Epithelial cell of proximal tubule (primary cell): ENCODE results near the gene ZNF574. TPM values are rescaled to one million over a fixed set of nuclear protein-coding genes. Genes with fewer than 3 reads are reported as not detected.

ENCODE experiments used
- DNase-seq: peaks from one replicate; pipeline ENCODE4 v3.0.0-alpha.2; 2011; ENCODE audit warnings: low read depth
- H3K4me3 ChIP-seq: 2 replicates; pipeline ENCODE4 v1.5.1; 2011; ENCODE audit warnings: low read depth, mild to moderate bottlenecking, low read length
- total RNA-seq: library from RNA; depleted of rRNA; stranded (reverse); fragments of >200 nt; gene quantifications from 2 replicates; pipeline ENCODE4 v1.2.3, GENCODE V29; 2015
- TF ChIP-seq, protein P1 (sequence below): conservative IDR thresholded peaks from 2 replicates; pipeline ENCODE4 v1.5.1; 2012; ENCODE audit warnings: low read depth, mild to moderate bottlenecking, low read length

Gene ZNF574
- total RNA-seq, 1 donor from 2014 or later, result 19.6 TPM

DNA sequence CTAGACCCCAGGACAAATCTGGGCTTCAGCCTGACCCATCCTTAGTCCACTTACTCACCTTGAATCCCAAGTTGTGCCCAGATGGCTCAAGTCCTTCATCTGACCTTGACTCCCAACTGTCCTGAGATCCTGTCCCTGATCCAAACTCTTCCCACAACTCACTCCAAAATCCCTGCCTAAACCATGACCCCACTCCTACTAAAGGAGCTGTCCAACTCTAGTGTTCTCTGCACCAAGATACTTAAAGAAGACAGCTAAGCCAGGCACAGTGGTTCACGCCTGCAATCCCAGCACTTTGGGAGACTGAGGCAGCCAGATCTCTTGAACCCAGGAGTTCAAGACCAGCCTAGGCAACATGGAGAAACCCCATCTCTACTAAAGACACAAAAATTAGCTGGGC lies 47.8 kb downstream of the ZNF574 start:
- DNase-seq, result no peak
- no peak overlapping the region for H3K4me3 ChIP-seq
- TF ChIP-seq, protein P1, sequence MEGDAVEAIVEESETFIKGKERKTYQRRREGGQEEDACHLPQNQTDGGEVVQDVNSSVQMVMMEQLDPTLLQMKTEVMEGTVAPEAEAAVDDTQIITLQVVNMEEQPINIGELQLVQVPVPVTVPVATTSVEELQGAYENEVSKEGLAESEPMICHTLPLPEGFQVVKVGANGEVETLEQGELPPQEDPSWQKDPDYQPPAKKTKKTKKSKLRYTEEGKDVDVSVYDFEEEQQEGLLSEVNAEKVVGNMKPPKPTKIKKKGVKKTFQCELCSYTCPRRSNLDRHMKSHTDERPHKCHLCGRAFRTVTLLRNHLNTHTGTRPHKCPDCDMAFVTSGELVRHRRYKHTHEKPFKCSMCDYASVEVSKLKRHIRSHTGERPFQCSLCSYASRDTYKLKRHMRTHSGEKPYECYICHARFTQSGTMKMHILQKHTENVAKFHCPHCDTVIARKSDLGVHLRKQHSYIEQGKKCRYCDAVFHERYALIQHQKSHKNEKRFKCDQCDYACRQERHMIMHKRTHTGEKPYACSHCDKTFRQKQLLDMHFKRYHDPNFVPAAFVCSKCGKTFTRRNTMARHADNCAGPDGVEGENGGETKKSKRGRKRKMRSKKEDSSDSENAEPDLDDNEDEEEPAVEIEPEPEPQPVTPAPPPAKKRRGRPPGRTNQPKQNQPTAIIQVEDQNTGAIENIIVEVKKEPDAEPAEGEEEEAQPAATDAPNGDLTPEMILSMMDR, result no peak

DNA sequence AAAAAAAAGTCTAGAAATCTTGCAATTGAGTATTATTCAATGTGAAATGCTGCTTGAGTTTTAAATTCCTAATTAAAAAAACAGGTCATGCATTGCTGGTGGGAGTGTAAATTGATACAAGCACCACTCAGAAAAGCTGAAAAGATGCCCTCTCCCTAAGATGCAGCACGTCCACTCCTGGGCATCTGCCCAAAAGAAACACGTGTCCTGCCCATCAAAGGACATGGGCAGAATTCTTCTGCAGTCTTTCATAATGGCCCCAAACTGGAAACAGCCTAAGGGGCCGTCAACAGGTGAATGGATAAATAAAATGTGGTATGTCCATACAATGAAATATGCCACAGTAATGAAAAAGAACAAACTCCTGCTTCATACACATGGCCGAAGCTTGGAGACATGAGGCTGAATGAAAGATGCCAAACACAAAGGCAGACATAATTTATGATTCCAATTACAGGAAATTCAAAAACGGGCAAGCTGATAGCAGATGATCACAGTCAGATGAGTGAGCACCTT lies 48.5 kb downstream of the ZNF574 start:
- no peak overlapping the region for H3K4me3 ChIP-seq
- no peak for DNase-seq
- TF ChIP-seq, protein P1, result no peak

DNA sequence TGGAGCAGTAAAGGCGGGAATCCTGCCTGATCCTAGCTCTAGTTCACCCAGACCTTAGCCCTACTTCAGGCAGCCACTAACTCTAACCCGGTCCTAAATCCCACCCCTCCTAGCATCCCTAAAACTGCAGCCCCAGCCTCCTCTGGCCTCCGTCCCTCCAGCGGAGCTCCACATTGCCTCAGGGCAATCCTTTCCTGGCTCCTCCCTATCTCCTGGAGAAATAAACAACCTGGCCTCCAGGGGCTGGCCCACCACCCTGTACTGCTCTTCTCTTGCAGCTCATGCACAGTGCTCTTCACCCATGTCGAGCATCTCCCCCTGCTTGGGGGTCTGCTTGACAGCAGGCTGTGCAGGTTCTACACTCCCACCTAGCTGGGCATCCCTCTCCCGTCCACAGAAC lies 49.6 kb downstream of the ZNF574 start:
- no peak overlapping the region for H3K4me3 ChIP-seq
- TF ChIP-seq, protein P1, result no peak

DNA sequence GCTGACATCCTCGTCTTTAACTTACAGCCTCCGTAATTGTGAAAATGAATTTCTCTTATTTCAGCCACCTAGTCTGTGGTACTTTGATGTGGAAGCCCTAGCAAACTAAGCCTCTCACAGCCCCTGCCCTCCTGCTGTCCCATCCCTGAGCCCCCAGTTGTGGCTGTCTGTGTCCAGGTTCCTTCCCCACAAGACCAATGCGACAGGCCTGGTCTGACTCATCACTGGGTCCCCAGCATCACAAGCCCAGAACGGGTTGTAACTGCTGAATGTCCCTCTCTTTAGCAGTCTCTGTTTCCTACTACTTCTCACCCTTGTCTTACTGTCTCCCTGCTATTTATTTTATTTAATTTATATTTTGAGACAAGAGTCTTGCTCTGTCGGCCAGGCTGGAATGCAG lies 50.6 kb downstream of the ZNF574 start:
- DNase-seq, result no peak
- no peak overlapping the region for H3K4me3 ChIP-seq
- TF ChIP-seq, protein P1, result no peak

More for the DNA sequence above, 49.6 kb downstream of the ZNF574 start:
- DNase-seq, result no peak

DNA sequence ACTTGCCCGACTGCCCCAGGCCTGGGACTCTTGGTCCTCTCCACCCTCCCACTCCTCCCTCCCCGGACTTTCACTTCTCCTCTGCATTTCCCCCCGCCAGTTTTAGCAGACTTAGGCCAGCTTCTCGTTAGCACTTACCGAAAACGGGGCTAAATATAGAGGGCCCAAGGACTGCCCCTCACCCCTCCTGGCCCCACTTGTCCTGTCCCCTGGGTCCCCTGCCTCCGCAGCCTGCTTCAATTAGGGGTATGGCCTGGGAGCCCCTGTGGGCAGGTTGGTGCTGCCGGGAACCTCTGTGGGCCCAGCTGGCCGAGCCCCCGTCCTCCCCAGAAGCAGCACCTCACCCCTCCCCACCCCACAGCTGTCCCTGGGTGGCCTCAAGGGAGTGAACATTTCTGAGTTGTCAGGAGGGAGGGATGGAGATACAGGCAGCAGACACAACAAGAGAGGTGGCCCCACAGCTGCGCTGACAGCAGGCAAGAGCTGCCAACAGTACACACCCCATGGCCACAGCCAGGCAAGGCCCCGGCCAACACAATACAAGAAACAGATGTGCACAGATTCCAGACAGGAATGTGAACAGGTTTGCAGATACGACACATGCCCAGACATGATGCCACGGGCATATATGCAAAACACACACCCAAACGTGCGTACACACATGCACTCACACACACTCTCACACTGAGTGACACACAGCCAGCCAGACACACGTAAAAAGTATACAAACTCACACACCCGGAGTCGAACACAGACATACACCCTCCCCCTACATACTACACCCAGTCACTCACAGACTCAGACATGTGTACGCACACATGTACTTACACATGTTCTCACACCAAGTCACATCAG lies 53.7 kb downstream of the ZNF574 start:
- TF ChIP-seq, protein P1, result no peak
- no peak for DNase-seq
- H3K4me3 ChIP-seq, result no peak overlapping the region

DNA sequence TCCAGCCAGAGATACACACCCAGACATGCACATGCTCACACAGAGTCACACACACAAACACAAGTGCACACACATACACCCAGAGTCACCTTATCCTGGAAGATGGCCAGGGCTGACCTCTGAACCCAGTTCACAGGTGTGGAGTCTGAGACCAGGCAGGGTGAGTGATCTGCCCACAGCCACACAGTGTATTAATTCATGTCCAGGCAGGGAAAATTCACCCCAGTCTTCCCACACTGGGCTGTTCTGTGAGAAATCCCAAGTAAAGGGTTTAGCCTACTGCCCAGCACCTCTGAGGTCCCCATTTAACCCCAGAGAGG lies 54.2 kb downstream of the ZNF574 start:
- no peak for DNase-seq
- H3K4me3 ChIP-seq, result no peak overlapping the region
- TF ChIP-seq, protein P1, result no peak

Other genes starting within 250 kb of the ZNF574 start
- gene LYPD4, start 231.5 kb upstream of the ZNF574 start, total RNA-seq, result not detected in 2 replicates
- gene DMRTC2, start 231.1 kb upstream of the ZNF574 start, total RNA-seq, result not detected in 2 replicates
- 1,573 and 1,845 TPM in 2 replicates for gene RPS19, start 215.9 kb upstream of the ZNF574 start, total RNA-seq
- gene CD79A, start 198.9 kb upstream of the ZNF574 start, total RNA-seq, result not detected in 2 replicates
- gene ARHGEF1, start 193.0 kb upstream of the ZNF574 start, total RNA-seq, result 65.9 and 79.5 TPM in 2 replicates
- gene ERFL, start 147.7 kb upstream of the ZNF574 start, total RNA-seq, result not detected in 2 replicates
- gene RABAC1, start 116.8 kb upstream of the ZNF574 start, total RNA-seq, result 108 and 161 TPM in 2 replicates
- gene ATP1A3, start 81.9 kb upstream of the ZNF574 start, total RNA-seq, result 0.36 TPM in 1 of 2 replicates, not detected in the other
- gene GRIK5, start 6.0 kb upstream of the ZNF574 start, total RNA-seq, result 2.5 and 14.3 TPM in 2 replicates
- 0.46 and 3.2 TPM in 2 replicates for gene POU2F2, start 56.3 kb downstream of the ZNF574 start, total RNA-seq
- gene DEDD2, start 141.5 kb downstream of the ZNF574 start, total RNA-seq, result 29.9 and 56.4 TPM in 2 replicates
- 3.9 and 7.5 TPM in 2 replicates for gene ZNF526, start 144.1 kb downstream of the ZNF574 start, total RNA-seq
- 30.9 and 33.9 TPM in 2 replicates for gene GSK3A, start 166.4 kb downstream of the ZNF574 start, total RNA-seq
- 36.3 and 48.6 TPM in 2 replicates for gene ERF, start 179.0 kb downstream of the ZNF574 start, total RNA-seq
- 49.3 and 63.9 TPM in 2 replicates for gene CIC, start 193.1 kb downstream of the ZNF574 start, total RNA-seq
- gene PRR19, start 226.0 kb downstream of the ZNF574 start, total RNA-seq, result 0.23 and 2.7 TPM in 2 replicates
- 157 and 183 TPM in 2 replicates for gene PAFAH1B3, start 226.5 kb downstream of the ZNF574 start, total RNA-seq
- gene TMEM145, start 237.1 kb downstream of the ZNF574 start, total RNA-seq, result 0.63 TPM in 1 of 2 replicates, not detected in the other
- gene MEGF8, start 249.5 kb downstream of the ZNF574 start, total RNA-seq, result 16.5 and 30.2 TPM in 2 replicates